CD4-positive, alpha-beta T cell treated with Interleukin-6 at 100 ng/mL for 8 hours (primary cell): ENCODE results near the gene ATPAF1.
"Not testable (repeated sequence)": the region's sequence is repeated elsewhere in the genome, so short reads cannot be mapped to it uniquely, and the experiment has no call there.

ENCODE experiments used
- DNase-seq: peaks from one replicate; pipeline ENCODE4 v3.0.0-alpha.2; 2020; ENCODE audit warnings: mixed read lengths, low spot score

Gene ATPAF1

DNA sequence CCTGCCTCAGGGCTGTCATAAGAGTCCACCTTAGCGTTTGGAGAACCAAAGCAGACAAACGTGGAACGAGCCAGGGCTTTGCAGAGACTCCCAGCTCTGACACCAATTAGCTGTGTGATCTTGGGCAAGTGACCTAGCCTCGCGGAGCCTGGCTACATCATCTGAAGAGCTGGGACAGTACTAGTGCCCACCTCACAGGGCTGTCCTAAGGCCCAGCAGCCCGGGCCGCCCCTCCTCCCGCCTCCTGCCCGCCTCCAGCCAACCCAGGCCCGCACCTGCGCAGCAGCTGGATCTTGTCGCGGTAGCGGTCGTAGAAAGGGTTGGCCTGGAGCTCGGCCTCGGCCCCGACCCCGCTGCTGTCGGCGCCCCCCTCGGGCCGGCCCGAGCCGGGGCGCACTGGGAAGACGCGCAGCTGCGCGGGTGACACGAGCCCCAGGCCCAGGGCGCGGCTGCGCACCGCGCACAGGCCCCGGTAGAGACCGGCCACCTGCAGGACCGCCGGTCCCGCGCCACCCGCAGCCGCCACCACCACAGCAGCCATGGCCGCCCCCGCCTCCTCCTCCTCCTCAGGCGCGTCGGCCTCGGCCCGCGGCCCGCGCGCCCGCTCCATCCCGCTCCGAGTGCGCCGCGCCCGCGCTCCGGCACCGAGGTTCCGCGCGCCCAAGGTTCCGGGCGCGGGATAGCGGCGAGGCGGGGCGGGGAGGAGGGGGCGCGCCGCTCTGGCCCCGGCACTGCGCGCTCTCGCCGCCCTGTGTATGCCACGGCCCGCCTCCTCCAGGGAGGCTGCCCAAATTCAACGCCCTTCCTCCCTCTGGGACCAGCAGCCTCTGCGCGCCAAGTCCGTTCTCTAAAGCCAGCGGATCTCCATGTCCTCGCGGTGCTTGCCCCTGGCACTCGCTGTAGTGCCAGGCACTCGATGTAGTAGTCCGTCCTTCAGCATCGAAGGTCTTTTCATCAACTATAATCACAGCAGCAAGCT is at the start of gene ATPAF1:
Gene ATPAF1, minus strand, starts transcription at position 583 of the 979 bp plus-strand sequence. Its CDS starts 42 bp downstream, at position 541.
- DNase-seq = peak; percentile 54

GRCh38 chr1:46717654-46718053 is 49.5 kb upstream of the ATPAF1 start:
- DNase-seq = no peak

GRCh38 chr1:46714976-46715375 is 46.8 kb upstream of the ATPAF1 start:
- DNase-seq = no peak

GRCh38 chr1:46708121-46708520 is 40.0 kb upstream of the ATPAF1 start:
- DNase-seq = no peak

DNA sequence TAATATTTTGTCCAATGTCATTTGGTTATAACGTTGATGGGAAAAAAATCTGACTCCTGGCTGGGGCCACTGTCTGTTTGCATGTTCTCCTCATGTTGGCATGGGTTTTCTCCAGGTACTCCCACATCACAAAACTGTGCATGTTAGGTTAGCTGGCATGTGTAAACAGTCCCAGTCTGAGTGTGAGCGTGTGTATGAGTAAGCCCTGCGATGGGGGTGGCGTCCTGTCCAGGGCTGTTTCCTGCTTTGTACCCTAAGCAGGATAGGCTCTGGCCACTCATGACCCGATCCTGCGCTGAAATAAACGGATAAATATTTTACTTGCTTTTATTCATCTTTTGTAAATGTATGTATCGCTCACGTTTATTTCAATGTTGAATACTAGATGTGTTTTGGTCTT is 37.2 kb upstream of the ATPAF1 start:
- DNase-seq = no peak

- DNase-seq = no peak
Observed at GRCh38 chr1:46703927-46704641, 35.9 kb upstream of the ATPAF1 start.

DNA sequence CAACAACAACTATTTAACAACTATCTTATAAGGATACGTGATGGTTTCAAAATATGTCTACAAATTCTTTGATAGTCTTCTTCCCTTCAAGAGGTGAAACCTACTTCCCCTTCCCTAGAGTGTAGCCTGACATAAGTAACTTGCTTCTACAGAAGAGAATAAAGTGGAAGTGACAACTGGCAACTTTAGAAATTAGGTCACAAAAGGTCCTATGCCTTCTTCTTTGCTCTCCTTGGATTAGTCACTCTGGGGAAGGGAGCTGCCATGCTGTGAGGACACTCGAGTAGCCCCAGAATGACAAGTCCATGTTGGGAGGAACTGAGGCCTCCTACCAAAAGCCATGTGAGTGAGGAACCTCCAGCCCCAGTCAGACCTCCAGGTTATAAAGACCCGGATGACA is 31.5 kb upstream of the ATPAF1 start:
- DNase-seq = no peak

- no peak for DNase-seq
Observed at GRCh38 chr1:46697053-46697452, 28.9 kb upstream of the ATPAF1 start.

DNA sequence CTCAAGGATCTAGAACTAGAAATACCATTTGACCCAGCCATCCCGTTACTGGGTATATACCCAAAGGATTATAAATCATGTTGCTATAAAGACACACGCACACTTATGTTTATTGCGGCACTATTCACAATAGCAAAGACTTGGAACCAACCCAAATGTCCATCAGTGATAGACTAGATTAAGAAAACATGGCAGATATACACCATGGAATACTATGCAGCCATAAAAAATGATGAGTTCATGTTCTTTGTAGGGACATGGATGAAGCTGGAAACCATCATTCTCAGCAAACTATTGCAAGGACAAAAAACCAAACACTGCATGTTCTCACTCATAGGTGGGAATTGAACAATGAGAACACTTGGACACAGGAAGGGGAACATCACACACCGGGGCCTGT is 26.5 kb upstream of the ATPAF1 start:
- DNase-seq = not testable (repeated sequence)

DNA sequence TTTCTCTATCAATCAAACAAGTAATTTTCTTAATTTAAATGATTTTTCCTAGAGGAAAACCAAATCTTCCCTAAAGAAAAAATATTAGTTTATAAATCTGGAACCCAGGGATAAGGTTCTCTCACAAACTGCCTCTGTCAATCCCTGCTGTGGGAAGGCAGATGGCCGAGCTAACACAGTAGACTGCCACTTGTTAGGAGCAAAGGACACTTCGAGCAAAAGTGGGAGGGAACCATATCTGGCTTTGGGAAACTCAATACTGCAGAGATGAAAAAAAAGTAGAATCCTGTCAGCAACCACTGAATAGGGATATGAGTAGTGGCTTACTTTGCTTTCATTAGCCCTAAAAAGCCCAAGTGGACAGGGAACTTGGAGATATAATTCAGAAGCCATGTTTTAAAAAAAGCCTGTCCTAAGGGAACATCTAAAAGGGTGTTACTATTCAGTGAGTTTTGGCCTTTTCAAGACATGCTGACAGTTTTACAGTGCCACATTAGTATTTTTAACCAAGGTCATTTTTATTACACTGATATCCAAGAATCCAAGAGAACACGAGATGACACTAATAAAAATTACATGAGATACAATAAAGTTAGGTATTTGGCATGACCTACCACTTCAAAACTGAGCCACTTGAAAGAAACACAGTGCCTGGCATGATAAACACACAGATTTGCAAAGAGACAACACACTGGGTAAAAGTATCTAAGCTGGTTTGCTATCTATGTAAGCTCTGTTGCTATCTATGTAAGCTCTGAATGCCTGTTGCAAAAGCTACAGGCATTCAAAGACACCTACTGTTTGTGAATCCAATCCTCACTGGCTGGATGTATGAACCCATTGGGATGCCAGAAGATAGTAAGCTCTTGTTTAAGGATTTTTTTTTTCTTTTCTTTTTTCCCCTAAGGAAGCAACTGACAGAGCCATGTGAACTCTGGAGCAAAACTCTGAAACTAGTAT is 24.9 kb upstream of the ATPAF1 start:
- DNase-seq = no peak

GRCh38 chr1:46691997-46692790 is 24.0 kb upstream of the ATPAF1 start:
- DNase-seq = no peak

DNA sequence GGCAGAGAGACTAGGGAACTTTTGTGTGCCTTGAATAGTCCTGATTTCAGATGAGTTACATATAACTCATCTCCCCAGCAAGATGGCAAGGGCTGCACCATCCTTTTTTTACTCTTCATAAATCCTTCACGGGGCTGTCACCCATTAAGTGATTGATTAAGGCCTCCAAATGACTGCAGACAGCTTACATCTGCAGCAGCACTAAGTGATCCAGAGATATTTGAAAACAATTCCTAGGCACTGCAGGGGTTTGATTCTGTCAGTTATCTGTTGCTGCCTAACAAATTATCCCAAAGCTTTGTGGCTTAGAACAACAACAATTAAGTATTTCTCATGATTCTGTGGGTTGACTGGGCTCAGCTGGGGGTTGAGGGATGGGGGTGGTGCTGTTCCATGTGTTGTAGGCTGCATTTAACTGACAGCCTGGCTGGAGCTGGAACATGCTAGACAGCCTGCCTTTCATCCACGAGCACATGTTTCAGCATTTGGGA is 22.8 kb upstream of the ATPAF1 start:
- no peak for DNase-seq

- DNase-seq = no peak
Observed at GRCh38 chr1:46689897-46690296, 21.7 kb upstream of the ATPAF1 start.

DNA sequence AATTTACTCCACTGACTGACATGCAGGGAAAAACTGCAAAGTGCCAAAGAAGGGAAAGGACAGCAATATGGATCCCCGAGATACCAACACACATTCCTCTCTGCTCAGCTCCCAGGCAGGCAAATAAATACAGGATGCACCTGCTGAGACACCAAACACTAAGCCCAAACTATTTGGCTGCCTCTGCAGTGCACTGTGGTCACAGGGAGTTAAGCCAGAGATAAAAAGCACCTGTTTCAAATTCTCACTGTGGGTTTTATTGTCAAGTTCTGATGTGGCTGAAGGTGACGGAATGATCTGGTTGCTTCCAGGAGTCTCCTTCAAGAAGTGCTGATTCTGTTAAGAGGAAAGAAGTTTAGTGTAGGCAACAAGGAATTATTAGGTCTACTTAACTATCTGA is 21.2 kb upstream of the ATPAF1 start:
- no peak for DNase-seq

GRCh38 chr1:46687921-46688509 is 19.9 kb upstream of the ATPAF1 start:
- no peak for DNase-seq

- no peak for DNase-seq
Observed at GRCh38 chr1:46687093-46687659, 19.0 kb upstream of the ATPAF1 start.

DNA sequence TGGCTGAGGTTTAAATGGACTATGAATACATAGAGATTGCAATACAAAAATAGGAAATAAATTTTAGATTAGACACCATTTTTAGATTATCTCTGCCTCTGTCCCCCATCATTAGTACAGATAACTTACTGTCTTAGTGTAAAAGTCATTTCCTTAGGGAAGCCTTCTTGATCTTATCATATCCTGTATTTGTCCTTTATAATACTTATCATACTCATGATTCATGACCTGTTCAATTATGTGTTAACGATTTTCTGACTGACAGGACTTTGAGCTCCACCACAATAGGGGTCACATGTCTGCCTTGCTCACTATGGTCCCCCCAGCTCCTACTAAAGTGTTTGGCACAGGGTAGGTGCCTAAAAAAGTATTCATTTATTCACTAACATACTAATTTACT is 18.1 kb upstream of the ATPAF1 start:
- DNase-seq = no peak

- no peak for DNase-seq
Observed at GRCh38 chr1:46684670-46685069, 16.5 kb upstream of the ATPAF1 start.

DNA sequence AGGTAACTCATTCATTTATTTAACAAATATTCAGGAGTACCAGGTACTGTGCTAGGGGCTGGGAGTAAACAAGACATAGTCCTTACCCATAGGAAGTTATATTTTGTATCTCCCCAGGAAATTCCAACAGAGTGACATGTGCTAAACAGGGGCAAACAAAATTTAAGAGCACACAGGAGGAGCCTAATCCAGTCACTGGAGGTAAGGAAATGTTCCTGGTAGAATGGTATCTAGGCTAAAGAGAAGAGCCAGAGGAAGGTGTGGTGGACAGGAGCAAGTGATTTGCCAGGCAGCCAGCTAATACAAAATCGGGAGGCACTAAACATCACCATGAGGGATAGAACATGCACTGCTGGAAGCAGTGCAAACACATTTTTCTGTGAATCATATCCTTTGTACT is 13.9 kb upstream of the ATPAF1 start:
- no peak for DNase-seq

DNA sequence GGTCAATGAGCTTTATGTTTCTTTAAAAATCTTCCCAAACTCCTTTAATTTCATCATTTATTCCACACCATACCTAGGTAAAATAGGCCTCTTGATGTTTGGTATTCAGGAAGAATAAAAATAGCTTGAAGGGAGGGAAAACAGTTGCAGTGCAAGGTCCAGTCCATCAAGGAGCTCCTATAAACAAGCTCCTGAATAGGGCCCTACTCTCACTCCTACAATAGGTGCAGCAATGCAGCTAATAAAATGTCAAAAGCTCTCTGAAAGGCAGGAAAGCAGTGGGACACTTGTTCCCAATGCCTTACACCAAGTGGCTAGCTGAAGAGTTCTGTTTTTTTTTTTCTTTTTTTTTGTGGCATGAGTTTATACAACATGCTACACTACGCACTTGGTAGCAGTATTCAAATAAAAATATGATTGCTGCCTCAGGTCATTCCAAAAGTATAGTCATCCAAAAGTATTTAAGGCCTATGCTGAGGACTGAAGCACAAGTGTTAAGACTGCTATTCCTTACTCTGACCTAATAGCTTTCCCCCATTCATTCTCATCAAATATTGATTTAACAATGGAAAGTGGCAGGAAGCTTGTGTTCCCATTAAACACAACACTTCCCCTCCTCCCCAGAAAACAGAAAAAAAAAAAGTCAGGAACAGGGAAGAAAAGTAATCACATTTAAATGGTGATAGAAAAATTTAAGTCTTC is 13.3 kb upstream of the ATPAF1 start:
- no peak for DNase-seq
